ENCODE measurements around the gene COL26A1. TPM values are rescaled to one million over a fixed set of nuclear protein-coding genes. Genes with fewer than 3 reads are reported as not detected.

The COL26A1 gene
- polyA plus RNA-seq, 1 donor from 2014 or later: 36.6 TPM

- H3K36me3 ChIP-seq (ENCODE audit: insufficient read depth, low read length): no peaks in the 10 kb centered on the region
- H3K4me3 ChIP-seq (ENCODE audit: low read length): peak overlapping the region; percentile 97
- TF ChIP-seq SMC3 (conservative IDR thresholded peaks at IDR 0.05; ENCODE audit: poor library complexity) (no peak), POLR2AphosphoS5 (IDR thresholded peaks at IDR 0.05) (no peak), EP300 (conservative IDR thresholded peaks at IDR 0.05; ENCODE audit: poor library complexity, severe bottlenecking) (no peak), RAD21 (conservative IDR thresholded peaks at IDR 0.05) (no peak), MXI1 (conservative IDR thresholded peaks at IDR 0.05; ENCODE audit: poor library complexity, severe bottlenecking) (no peak), CTCF (IDR thresholded peaks at IDR 0.05; ENCODE audit: poor library complexity, severe bottlenecking) (no peak), EZH2 (IDR thresholded peaks at IDR 0.05; ENCODE audit: borderline replicate concordance, insufficient read depth, low read length, poor library complexity, severe bottlenecking) (no peak), TAF1 (IDR thresholded peaks at IDR 0.05; ENCODE audit: low read depth) (no peak)
- TF ChIP-seq, protein P1, sequence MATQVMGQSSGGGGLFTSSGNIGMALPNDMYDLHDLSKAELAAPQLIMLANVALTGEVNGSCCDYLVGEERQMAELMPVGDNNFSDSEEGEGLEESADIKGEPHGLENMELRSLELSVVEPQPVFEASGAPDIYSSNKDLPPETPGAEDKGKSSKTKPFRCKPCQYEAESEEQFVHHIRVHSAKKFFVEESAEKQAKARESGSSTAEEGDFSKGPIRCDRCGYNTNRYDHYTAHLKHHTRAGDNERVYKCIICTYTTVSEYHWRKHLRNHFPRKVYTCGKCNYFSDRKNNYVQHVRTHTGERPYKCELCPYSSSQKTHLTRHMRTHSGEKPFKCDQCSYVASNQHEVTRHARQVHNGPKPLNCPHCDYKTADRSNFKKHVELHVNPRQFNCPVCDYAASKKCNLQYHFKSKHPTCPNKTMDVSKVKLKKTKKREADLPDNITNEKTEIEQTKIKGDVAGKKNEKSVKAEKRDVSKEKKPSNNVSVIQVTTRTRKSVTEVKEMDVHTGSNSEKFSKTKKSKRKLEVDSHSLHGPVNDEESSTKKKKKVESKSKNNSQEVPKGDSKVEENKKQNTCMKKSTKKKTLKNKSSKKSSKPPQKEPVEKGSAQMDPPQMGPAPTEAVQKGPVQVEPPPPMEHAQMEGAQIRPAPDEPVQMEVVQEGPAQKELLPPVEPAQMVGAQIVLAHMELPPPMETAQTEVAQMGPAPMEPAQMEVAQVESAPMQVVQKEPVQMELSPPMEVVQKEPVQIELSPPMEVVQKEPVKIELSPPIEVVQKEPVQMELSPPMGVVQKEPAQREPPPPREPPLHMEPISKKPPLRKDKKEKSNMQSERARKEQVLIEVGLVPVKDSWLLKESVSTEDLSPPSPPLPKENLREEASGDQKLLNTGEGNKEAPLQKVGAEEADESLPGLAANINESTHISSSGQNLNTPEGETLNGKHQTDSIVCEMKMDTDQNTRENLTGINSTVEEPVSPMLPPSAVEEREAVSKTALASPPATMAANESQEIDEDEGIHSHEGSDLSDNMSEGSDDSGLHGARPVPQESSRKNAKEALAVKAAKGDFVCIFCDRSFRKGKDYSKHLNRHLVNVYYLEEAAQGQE (IDR thresholded peaks at IDR 0.05; ENCODE audit: borderline replicate concordance): no peak
- no peaks in the 10 kb centered on the region for H4K20me1 ChIP-seq (ENCODE audit: insufficient read depth)
- no peaks in the 10 kb centered on the region for H3K9me3 ChIP-seq (ENCODE audit: low read length)
- H3K79me2 ChIP-seq (replicated peaks; ENCODE audit: insufficient read depth, low read length): peaks cover 12% of the 10 kb centered on the region
- peak overlapping the region; percentile 73 for H2AFZ ChIP-seq (ENCODE audit: low read depth, low read length)
- H3F3A ChIP-seq (ENCODE audit: insufficient read depth, low read length, poor library complexity, severe bottlenecking): no peaks in the 10 kb centered on the region
- H3K27ac ChIP-seq (ENCODE audit: low read length): peak overlapping the region; percentile 80
- H3K9ac ChIP-seq (ENCODE audit: low read length): peak overlapping the region; percentile 96
- no peaks in the 10 kb centered on the region for H3K27me3 ChIP-seq (ENCODE audit: insufficient read depth, low read depth, low read length)
- no peaks in the 10 kb centered on the region for H3K9me2 ChIP-seq (ENCODE audit: insufficient read depth, low read length)
- H3K4me2 ChIP-seq (ENCODE audit: low read length): no peak overlapping the region
Observed at GRCh38 chr7:101363196-101363733, 590 bp downstream of the COL26A1 start.

DNA sequence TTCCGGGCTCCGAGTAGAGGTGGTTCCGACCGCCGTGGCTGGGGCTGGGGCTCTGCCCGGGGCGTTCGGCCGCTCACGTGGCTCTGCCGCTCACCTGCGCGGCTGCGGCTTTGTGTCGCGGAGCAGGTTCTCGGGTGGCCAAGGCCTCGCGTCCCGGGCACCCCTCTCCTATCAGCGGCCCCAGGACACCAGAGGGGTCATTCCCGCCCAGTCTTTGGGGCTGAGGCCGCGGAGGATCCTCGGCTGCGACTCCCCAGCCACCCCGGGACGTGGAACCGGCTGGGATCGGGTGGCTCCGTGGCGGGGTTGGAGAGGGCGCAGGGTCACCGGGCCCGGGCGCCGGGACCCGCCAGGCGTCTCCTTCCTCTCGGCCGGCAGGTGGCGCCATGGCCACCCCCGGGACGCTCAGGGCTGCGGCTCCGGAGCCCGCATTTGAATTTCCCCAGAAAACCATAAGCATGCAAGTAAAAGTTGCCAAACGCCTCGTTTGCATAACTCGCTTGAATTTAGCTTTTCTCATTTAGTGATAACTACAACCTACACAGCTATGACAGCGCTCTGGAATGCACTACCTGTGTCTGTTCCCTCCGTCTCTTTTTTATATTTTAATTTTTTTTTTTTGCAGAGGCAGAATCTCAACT lies 1.2 kb downstream of the COL26A1 start:
- H3K9me3 ChIP-seq (ENCODE audit: low read length): no peaks in the 10 kb centered on the region
- H3K9ac ChIP-seq (ENCODE audit: low read length): peak overlapping the region; percentile 96
- H3F3A ChIP-seq (ENCODE audit: insufficient read depth, low read length, poor library complexity, severe bottlenecking): no peaks in the 10 kb centered on the region
- H3K79me2 ChIP-seq (replicated peaks; ENCODE audit: insufficient read depth, low read length): peaks cover 12% of the 10 kb centered on the region
- H4K20me1 ChIP-seq (ENCODE audit: insufficient read depth): no peaks in the 10 kb centered on the region
- peak overlapping the region; percentile 73 for H2AFZ ChIP-seq (ENCODE audit: low read depth, low read length)
- H3K9me2 ChIP-seq (ENCODE audit: insufficient read depth, low read length): no peaks in the 10 kb centered on the region
- peak overlapping the region; percentile 48 for H3K4me2 ChIP-seq (ENCODE audit: low read length)
- H3K27ac ChIP-seq (ENCODE audit: low read length): peak overlapping the region; percentile 80
- H3K4me3 ChIP-seq (ENCODE audit: low read length): peak overlapping the region; percentile 97
- TF ChIP-seq POLR2AphosphoS5 (IDR thresholded peaks at IDR 0.05): peak; percentile 77
- peak; percentile 89 for TF ChIP-seq SMC3 (conservative IDR thresholded peaks at IDR 0.05; ENCODE audit: poor library complexity)
- peak; percentile 77 for TF ChIP-seq RAD21 (conservative IDR thresholded peaks at IDR 0.05)
- TF ChIP-seq CTCF (IDR thresholded peaks at IDR 0.05; ENCODE audit: poor library complexity, severe bottlenecking): peak; percentile 97
- TF ChIP-seq EP300 (conservative IDR thresholded peaks at IDR 0.05; ENCODE audit: poor library complexity, severe bottlenecking): peak; percentile 60
- TF ChIP-seq EZH2 (IDR thresholded peaks at IDR 0.05; ENCODE audit: borderline replicate concordance, insufficient read depth, low read length, poor library complexity, severe bottlenecking): no peak
- TF ChIP-seq, protein P1 (IDR thresholded peaks at IDR 0.05; ENCODE audit: borderline replicate concordance): peak; percentile 57
- TF ChIP-seq MXI1 (conservative IDR thresholded peaks at IDR 0.05; ENCODE audit: poor library complexity, severe bottlenecking): peak; percentile 89
- TF ChIP-seq TAF1 (IDR thresholded peaks at IDR 0.05; ENCODE audit: low read depth): no peak
- H3K27me3 ChIP-seq (ENCODE audit: insufficient read depth, low read depth, low read length): no peaks in the 10 kb centered on the region
- H3K36me3 ChIP-seq (ENCODE audit: insufficient read depth, low read length): no peaks in the 10 kb centered on the region

Measured in neural cell (in vitro differentiated cells).